Hippocampal formation (tissue), 2 donors: ENCODE data around the gene VAV3.
"Not testable (repeated sequence)": the region's sequence is repeated elsewhere in the genome, so short reads cannot be mapped to it uniquely, and the experiment has no call there.

Experiments
- DNase-seq, 2 donors: peaks; one replicate each; lab custom pipeline; 2025; lab: John Stamatoyannopoulos, UW

The VAV3 gene

GRCh38 chr1:107740579-107740978 lies 224.4 kb downstream of the VAV3 start:
- DNase-seq: no peak

GRCh38 chr1:107739651-107740050 lies 225.3 kb downstream of the VAV3 start:
- no peak for DNase-seq

- no peak for DNase-seq
Measured at GRCh38 chr1:107739201-107739600, 225.8 kb downstream of the VAV3 start.

- DNase-seq: not testable (repeated sequence)
Measured at GRCh38 chr1:107733401-107733800, 231.6 kb downstream of the VAV3 start.

- no peak for DNase-seq
Measured at GRCh38 chr1:107727866-107728265, 237.1 kb downstream of the VAV3 start.

- DNase-seq: no peak
Measured at GRCh38 chr1:107726860-107727259, 238.1 kb downstream of the VAV3 start.

GRCh38 chr1:107724648-107725047 lies 240.3 kb downstream of the VAV3 start:
- no peak for DNase-seq

- not testable (repeated sequence) for DNase-seq
Measured at GRCh38 chr1:107720210-107720609, 244.8 kb downstream of the VAV3 start.

- no peak for DNase-seq
Measured at GRCh38 chr1:107710005-107710404, 255.0 kb downstream of the VAV3 start.

GRCh38 chr1:107707111-107707510 lies 257.9 kb downstream of the VAV3 start:
- no peak for DNase-seq

GRCh38 chr1:107706182-107706581 lies 258.8 kb downstream of the VAV3 start:
- DNase-seq: no peak

GRCh38 chr1:107704911-107705310 lies 260.1 kb downstream of the VAV3 start:
- no peak for DNase-seq

GRCh38 chr1:107702946-107703571 lies 261.9 kb downstream of the VAV3 start:
- no peak for DNase-seq

GRCh38 chr1:107700651-107701050 lies 264.3 kb downstream of the VAV3 start:
- DNase-seq: not testable (repeated sequence)

- DNase-seq: no peak
Measured at GRCh38 chr1:107698161-107698560, 266.8 kb downstream of the VAV3 start.

- no peak for DNase-seq
Measured at GRCh38 chr1:107695341-107695740, 269.6 kb downstream of the VAV3 start.

- DNase-seq: no peak
Measured at GRCh38 chr1:107692580-107693345, 272.2 kb downstream of the VAV3 start.

- DNase-seq: no peak
Measured at GRCh38 chr1:107691540-107691939, 273.4 kb downstream of the VAV3 start.

- DNase-seq: no peak
Measured at GRCh38 chr1:107690491-107690890, 274.5 kb downstream of the VAV3 start.

GRCh38 chr1:107689733-107690132 lies 275.2 kb downstream of the VAV3 start:
- no peak for DNase-seq

GRCh38 chr1:107689159-107689558 lies 275.8 kb downstream of the VAV3 start:
- no peak for DNase-seq

GRCh38 chr1:107687849-107688753 lies 276.9 kb downstream of the VAV3 start:
- no peak for DNase-seq

GRCh38 chr1:107683683-107684082 lies 281.3 kb downstream of the VAV3 start:
- no peak for DNase-seq
